ENCODE data around the gene USP3.

- TF ChIP-seq CTCF (IDR thresholded peaks at IDR 0.05) (no peak), EP300 (IDR thresholded peaks at IDR 0.05) (no peak), POLR2A (IDR thresholded peaks at IDR 0.05; ENCODE audit: low read depth) (no peak)
These were observed 12.4 kb upstream of the USP3 start for GRCh38 chr15:63491979-63492378.

Measured in esophagus muscularis mucosa (tissue), 4 donors.